A673 (cell line): Measurements from ENCODE around the gene CHTF8. TPM values are rescaled to one million over a fixed set of nuclear protein-coding genes. Genes with fewer than 3 reads are reported as not detected.
A peak's percentile ranks its signal among the peaks of the same experiment; 100 is the strongest.

Source experiments
- BruUV-seq: library from RNA; stranded (reverse); fragments of 400-500 nt; replicated peaks from 2 replicates; lab custom pipeline; 2021; lab: Mats Ljungman, UMichigan
- CTCF ChIA-PET: fragments of 300-600 bp; sonication (Branson Sonifier 250); formaldehyde crosslinking; loops from one replicate; lab custom pipeline; 2022; ENCODE audit warnings: antibody characterized with exemption; lab: Charles Lee
- POLR2A ChIA-PET: fragments of 300-600 bp; sonication (Branson Sonifier 250); formaldehyde crosslinking; loops from one replicate; lab custom pipeline; 2022; ENCODE audit warnings: antibody characterized with exemption; ENCODE audit not compliant: low non-redundant PET; lab: Charles Lee
- DNase-seq: peaks from one replicate; pipeline ENCODE4 v3.0.0-alpha.2; 2015; ENCODE audit warnings: low spot score
- H3K27ac ChIP-seq: fragments of 200-600 bp; sonication (generic); 2 replicates; pipeline ENCODE4 v1.5.1; 2016; ENCODE audit warnings: mixed run types, low read depth, mild to moderate bottlenecking, mixed read lengths, antibody characterized with exemption, low read length; ENCODE audit not compliant: poor library complexity, severe bottlenecking
- H3K27me3 ChIP-seq: fragments of 200-600 bp; sonication (generic); replicated peaks from 2 replicates; pipeline ENCODE4 v1.6.1; 2017; ENCODE audit warnings: mixed run types, low read depth, mild to moderate bottlenecking, mixed read lengths, antibody characterized with exemption, low read length; ENCODE audit not compliant: insufficient read depth, poor library complexity
- H3K36me3 ChIP-seq: fragments of 200-600 bp; sonication (generic); 2 replicates; pipeline ENCODE4 v1.6.1; 2016; ENCODE audit warnings: mixed run types, mild to moderate bottlenecking, mixed read lengths, antibody characterized with exemption, low read length; ENCODE audit not compliant: insufficient read depth, poor library complexity, severe bottlenecking
- H3K4me1 ChIP-seq: fragments of 200-600 bp; sonication (generic); 2 replicates; pipeline ENCODE4 v1.6.1; 2017; ENCODE audit warnings: mixed run types, mild to moderate bottlenecking, mixed read lengths, antibody characterized with exemption, low read length; ENCODE audit not compliant: insufficient read depth, poor library complexity, severe bottlenecking
- H3K4me3 ChIP-seq: fragments of 200-600 bp; sonication (generic); 2 replicates; pipeline ENCODE4 v1.5.1; 2016; ENCODE audit warnings: low read depth, mixed run types, mild to moderate bottlenecking, mixed read lengths, low read length; ENCODE audit not compliant: poor library complexity, severe bottlenecking
- H3K9me3 ChIP-seq: fragments of 200-600 bp; sonication (generic); 2 replicates; pipeline ENCODE4 v1.6.1; 2016; ENCODE audit warnings: mixed run types, low read depth, mild to moderate bottlenecking, mixed read lengths, antibody characterized with exemption, low read length; ENCODE audit not compliant: poor library complexity, severe bottlenecking
- EZH2 ChIP-seq: fragments of 200-600 bp; sonication (generic); IDR thresholded peaks from 2 replicates; pipeline ENCODE4 v1.6.1; 2017; ENCODE audit warnings: borderline replicate concordance, low read depth, mild to moderate bottlenecking, mixed read lengths, antibody characterized with exemption, low read length; ENCODE audit not compliant: poor library complexity, severe bottlenecking
- intact Hi-C: fragments of 100-400 bp; cut with micrococcal nuclease; formaldehyde crosslinking; loops from one replicate; pipeline ENCODE4 v1.10.0; 2022; ENCODE audit not compliant: unreplicated experiment
- total RNA-seq: library from RNA; stranded (reverse); gene quantifications from 2 replicates; pipeline ENCODE4 v1.2.3, GENCODE V29; 2021
- TF ChIP-seq, protein P1 (sequence below): fragments of 300-800, 200-600 bp; sonication (generic); conservative IDR thresholded peaks from 2 replicates; pipeline ENCODE4 v1.5.1; 2017; ENCODE audit warnings: low read depth, mild to moderate bottlenecking, antibody characterized with exemption, low read length, moderate library complexity, mixed read lengths

Gene CHTF8
- total RNA-seq, 1 experiment from 2014 or later: 113 TPM

DNA sequence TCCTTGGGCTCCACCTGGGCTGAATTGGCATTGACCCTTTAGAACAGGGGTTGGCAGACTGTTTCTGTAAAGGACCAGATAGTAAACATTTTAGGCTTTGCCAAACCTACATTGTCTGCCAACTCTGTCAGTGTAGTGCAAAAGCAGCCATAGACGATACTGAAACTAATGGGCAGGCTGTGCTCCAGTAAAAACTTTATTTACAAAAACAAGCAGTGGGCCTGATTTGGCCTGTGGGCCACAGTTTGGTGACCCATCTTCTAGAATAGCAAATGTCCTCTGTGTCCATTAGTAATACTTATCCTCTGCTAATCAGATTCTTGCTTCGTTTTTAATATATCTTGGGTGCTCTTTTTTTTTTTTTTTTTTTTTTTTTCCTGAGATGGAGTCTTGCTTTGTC is 6.2 kb upstream of the CHTF8 start:
- BruUV-seq: no TSS peak
- H3K27me3 ChIP-seq: no peaks in the 10 kb centered on the region
- TF ChIP-seq EZH2: no peak
- TF ChIP-seq, protein P1, sequence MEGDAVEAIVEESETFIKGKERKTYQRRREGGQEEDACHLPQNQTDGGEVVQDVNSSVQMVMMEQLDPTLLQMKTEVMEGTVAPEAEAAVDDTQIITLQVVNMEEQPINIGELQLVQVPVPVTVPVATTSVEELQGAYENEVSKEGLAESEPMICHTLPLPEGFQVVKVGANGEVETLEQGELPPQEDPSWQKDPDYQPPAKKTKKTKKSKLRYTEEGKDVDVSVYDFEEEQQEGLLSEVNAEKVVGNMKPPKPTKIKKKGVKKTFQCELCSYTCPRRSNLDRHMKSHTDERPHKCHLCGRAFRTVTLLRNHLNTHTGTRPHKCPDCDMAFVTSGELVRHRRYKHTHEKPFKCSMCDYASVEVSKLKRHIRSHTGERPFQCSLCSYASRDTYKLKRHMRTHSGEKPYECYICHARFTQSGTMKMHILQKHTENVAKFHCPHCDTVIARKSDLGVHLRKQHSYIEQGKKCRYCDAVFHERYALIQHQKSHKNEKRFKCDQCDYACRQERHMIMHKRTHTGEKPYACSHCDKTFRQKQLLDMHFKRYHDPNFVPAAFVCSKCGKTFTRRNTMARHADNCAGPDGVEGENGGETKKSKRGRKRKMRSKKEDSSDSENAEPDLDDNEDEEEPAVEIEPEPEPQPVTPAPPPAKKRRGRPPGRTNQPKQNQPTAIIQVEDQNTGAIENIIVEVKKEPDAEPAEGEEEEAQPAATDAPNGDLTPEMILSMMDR: no peak
- no peaks in the 10 kb centered on the region for H3K9me3 ChIP-seq
- intact Hi-C loops: no loop called here
- no peak overlapping the region for H3K27ac ChIP-seq
- peaks cover 73% of the 10 kb centered on the region for H3K36me3 ChIP-seq
- no peak overlapping the region for H3K4me3 ChIP-seq
- H3K4me1 ChIP-seq: no peaks in the 10 kb centered on the region
- no peak for DNase-seq
- POLR2A ChIA-PET: no interaction called here
- CTCF ChIA-PET: no interaction called here

DNA sequence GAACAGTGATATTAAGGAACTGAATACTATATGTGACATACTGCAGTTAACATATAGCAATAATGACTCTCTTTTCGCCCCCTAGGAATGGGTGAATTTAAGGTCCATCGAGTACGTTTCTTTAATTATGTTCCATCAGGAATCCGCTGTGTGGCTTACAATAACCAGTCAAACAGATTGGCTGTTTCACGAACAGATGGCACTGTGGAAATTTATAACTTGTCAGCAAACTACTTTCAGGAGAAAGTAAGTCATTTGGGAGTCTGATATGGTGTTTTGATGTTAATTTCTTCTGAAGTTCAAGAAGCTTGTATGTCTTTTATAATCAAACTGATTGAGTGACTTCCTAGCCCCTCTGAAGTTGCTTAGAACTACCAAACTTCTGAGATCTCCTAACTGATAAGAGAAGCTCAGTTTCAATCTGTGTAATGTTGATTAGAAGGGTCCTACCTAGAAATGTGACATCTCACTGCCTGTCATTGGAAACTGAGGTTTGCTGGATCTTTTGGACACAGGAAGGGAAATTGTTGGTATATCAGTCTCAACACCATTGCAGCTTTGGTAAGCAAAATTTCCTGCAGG is 1.1 kb upstream of the CHTF8 start:
- Histone ChIP-seq H3K27me3 (no peaks in the 10 kb centered on the region), H3K4me1 (peaks cover 17% of the 10 kb centered on the region), H3K36me3 (peaks cover 40% of the 10 kb centered on the region), H3K9me3 (no peaks in the 10 kb centered on the region), H3K27ac (peak overlapping the region; percentile 97), H3K4me3 (peak overlapping the region; percentile 90)
- no peak for TF ChIP-seq EZH2
- TF ChIP-seq, protein P1: no peak
- ChIA-PET POLR2A (interaction anchor here (0.6 kb wide), 3 partner anchors 19 to 980 kb away, joined by 4 to 7 read pairs (median 4); partner anchors contain the start of gene TANGO6), CTCF (interaction anchor here (0.6 kb wide), 1 partner anchor 160 kb away, joined by 5 read pairs; no protein-coding TSS in a partner anchor)
- intact Hi-C loops: no loop called here
- no peak for DNase-seq
- BruUV-seq: no TSS peak

DNA sequence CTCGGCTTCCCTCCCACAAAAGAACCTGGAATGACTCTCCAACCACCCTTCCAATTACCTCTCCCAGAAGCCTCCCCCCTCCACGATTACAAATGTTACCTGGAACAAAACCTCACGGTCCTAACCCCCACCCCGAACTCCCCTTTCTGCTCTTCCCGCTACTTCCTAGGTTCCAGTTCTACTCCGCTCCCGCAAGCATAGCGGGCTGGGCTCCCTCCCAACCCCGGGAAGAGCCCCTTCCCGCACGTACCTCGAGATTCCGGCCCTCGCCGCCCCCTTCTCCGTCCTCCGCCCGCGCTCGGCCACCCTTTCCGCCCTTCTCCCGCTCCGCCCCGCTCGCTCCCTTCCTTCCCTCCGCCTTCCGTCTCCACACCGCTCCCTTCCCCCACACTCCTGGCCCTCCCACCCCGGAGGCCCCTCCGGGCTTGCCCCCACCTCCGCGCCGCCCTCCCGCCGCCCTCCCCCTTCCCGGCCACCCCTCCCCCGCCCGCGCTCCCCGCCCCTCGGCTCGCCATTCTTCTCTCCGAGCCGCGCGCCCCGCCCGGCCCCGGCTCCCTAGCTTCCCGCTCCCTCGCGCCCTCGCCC is 457 bp downstream of the CHTF8 start:
- BruUV-seq: no TSS peak
- no peaks in the 10 kb centered on the region for H3K27me3 ChIP-seq
- peak overlapping the region; percentile 90 for H3K4me3 ChIP-seq
- ChIA-PET CTCF (no interaction called here), POLR2A (no interaction called here)
- peak; percentile 85 for DNase-seq
- peaks cover 17% of the 10 kb centered on the region for H3K4me1 ChIP-seq
- intact Hi-C loops: no loop called here
- H3K27ac ChIP-seq: peak overlapping the region; percentile 97
- H3K9me3 ChIP-seq: no peaks in the 10 kb centered on the region
- H3K36me3 ChIP-seq: peaks cover 24% of the 10 kb centered on the region
- TF ChIP-seq EZH2: no peak
- TF ChIP-seq, protein P1: no peak
